GM13976 (cell line): ENCODE results near the gene IL17D.

Source experiments
- DNase-seq: peaks from one replicate; pipeline ENCODE4 v3.0.0; 2012; ENCODE audit warnings: low spot score
- CTCF ChIP-seq: IDR thresholded peaks from 2 replicates; pipeline ENCODE4 v1.5.1; 2012; ENCODE audit warnings: borderline replicate concordance, mild to moderate bottlenecking; ENCODE audit not compliant: insufficient read depth; ENCODE audit errors: extremely low read depth, missing control alignments, control extremely low read depth
- in situ Hi-C: fragments of 300-500 bp; cut with MboI; formaldehyde crosslinking; loops from one replicate; pipeline ENCODE4 v1.12.0; 2022; ENCODE audit warnings: low sequenced_read_pairs, mixed read lengths, inconsistent platforms; ENCODE audit not compliant: unreplicated experiment

IL17D gene

GRCh38 chr13:20701461-20701860 lies 2.0 kb upstream of the IL17D start:
- DNase-seq: no peak
- TF ChIP-seq CTCF: no peak
- in situ Hi-C loops: loop anchor here (10.0 to 25.0 kb wide), 2 partner anchors 223 to 514 kb away; partner anchors contain the start of gene GJB2

- no peak for TF ChIP-seq CTCF
- DNase-seq: no peak
- in situ Hi-C loops: loop anchor here (10.0 to 25.0 kb wide), 2 partner anchors 222 to 515 kb away; partner anchors contain the start of gene GJB2
Measured at GRCh38 chr13:20702530-20702914, 977 bp upstream of the IL17D start.

- DNase-seq: peak; percentile 92
- peak; percentile 73 for TF ChIP-seq CTCF
- in situ Hi-C loops: loop anchor here (10.0 to 25.0 kb wide), 2 partner anchors 221 to 517 kb away; partner anchors contain the start of gene GJB2
Measured at GRCh38 chr13:20703780-20704458, 420 bp downstream of the IL17D start.

GRCh38 chr13:20704459-20705069 lies 1.1 kb downstream of the IL17D start:
- DNase-seq: no peak
- in situ Hi-C loops: loop anchor here (10.0 to 25.0 kb wide), 2 partner anchors 220 to 517 kb away; partner anchors contain the start of gene GJB2
- TF ChIP-seq CTCF: no peak

GRCh38 chr13:20706661-20707060 lies 3.2 kb downstream of the IL17D start:
- no peak for DNase-seq
- TF ChIP-seq CTCF: no peak
- in situ Hi-C loops: loop anchor here (10.0 to 25.0 kb wide), 2 partner anchors 218 to 519 kb away; partner anchors contain the start of gene GJB2

GRCh38 chr13:20708216-20708615 lies 4.7 kb downstream of the IL17D start:
- no peak for TF ChIP-seq CTCF
- no peak for DNase-seq
- in situ Hi-C loops: loop anchor here (10.0 to 25.0 kb wide), 2 partner anchors 217 to 521 kb away; partner anchors contain the start of gene GJB2
